Prostate gland (tissue), 2 donors: Measurements from ENCODE around the gene GNB5. TPM values are rescaled to one million over a fixed set of nuclear protein-coding genes. Genes with fewer than 3 reads are reported as not detected.

Source experiments
- DNase-seq: peaks from one replicate; pipeline ENCODE4 v3.0.0-alpha.2; 2019; ENCODE audit warnings: low spot score
- H3K27ac ChIP-seq, 2 donors: fragments of 200-600 bp; sonication (generic); 2 replicates each; pipeline ENCODE4 v1.5.1; 2017 to 2019
- H3K27me3 ChIP-seq: fragments of 200-600 bp; sonication (generic); replicated peaks from 2 replicates; pipeline ENCODE4 v1.5.1; 2019; ENCODE audit not compliant: insufficient read depth
- H3K36me3 ChIP-seq, 2 donors: fragments of 200-600 bp; sonication (generic); 1 replicate in 1 of 2; 2 replicates in 1 of 2; pipeline versions ENCODE4 v1.5.1 to v1.8.1; 2017 to 2019
- H3K4me1 ChIP-seq: fragments of 200-600 bp; sonication (generic); replicated peaks from 2 replicates; pipeline ENCODE4 v1.5.1; 2019
- H3K4me3 ChIP-seq, 2 donors: fragments of 200-600 bp; sonication (generic); 2 replicates each; pipeline ENCODE4 v1.5.1; 2017 to 2019
- H3K9me3 ChIP-seq: fragments of 200-600 bp; sonication (generic); 2 replicates; pipeline ENCODE4 v1.5.1; 2017
- CTCF ChIP-seq, 4 experiments: fragments of 200-600 bp in 2 of 4; fragments of 450-650 bp in 2 of 4; sonication (generic) in 2 of 4; IDR thresholded peaks; 1 replicate in 3 of 4; 2 replicates in 1 of 4; pipeline ENCODE4 v1.5.1; 2016 to 2019; ENCODE audit warnings: antibody characterized with exemption in 4 of 4, mild to moderate bottlenecking in 2 of 4, moderate library complexity in 2 of 4
- POLR2A ChIP-seq: fragments of 450-650 bp; IDR thresholded peaks from one replicate; pipeline ENCODE4 v1.6.1; 2016; ENCODE audit warnings: antibody characterized with exemption, mild to moderate bottlenecking
- POLR2AphosphoS5 ChIP-seq: sonication (generic); formaldehyde crosslinking; IDR thresholded peaks from one replicate; pipeline ENCODE4 v1.6.1; 2017; ENCODE audit warnings: antibody characterized with exemption
- WGBS: methylation state at CpG from one replicate; pipeline ENCODE4 v1.1.5; 2018; 5-methylcytosine and 5-hydroxymethylcytosine counted together
- intact Hi-C: fragments of 100-400 bp; cut with DNase I; formaldehyde crosslinking; loops from one replicate; pipeline ENCODE4 v1.14.2; 2022
- total RNA-seq, 2 donors: library from RNA; depleted of rRNA; stranded (reverse); fragments of >200 nt; gene quantifications; one replicate each; pipeline ENCODE4 v1.1.0, GENCODE V29; 2016

Gene GNB5
- total RNA-seq, 2 donors from 2014 or later: 23.3 to 85.7 TPM

GRCh38 chr15:52102463-52102862 lies 88.7 kb downstream of the GNB5 start:
- H3K4me1 ChIP-seq: no peaks in the 10 kb centered on the region
- no peak overlapping the region for H3K27ac ChIP-seq
- 85% methylated on average over 2 of the region's 2 CpGs for WGBS
- no peaks in the 10 kb centered on the region for H3K36me3 ChIP-seq
- no peak for TF ChIP-seq CTCF (IDR thresholded peaks at IDR 0.05)
- no peak for TF ChIP-seq POLR2AphosphoS5
- TF ChIP-seq POLR2A: no peak
- no peak overlapping the region for H3K4me3 ChIP-seq
- H3K27me3 ChIP-seq: no peaks in the 10 kb centered on the region
- H3K9me3 ChIP-seq: no peaks in the 10 kb centered on the region
- no peak for DNase-seq
- intact Hi-C loops: no loop called here

- H3K27me3 ChIP-seq: no peaks in the 10 kb centered on the region
- no peak for TF ChIP-seq CTCF (IDR thresholded peaks at IDR 0.05)
- no peak for TF ChIP-seq POLR2AphosphoS5
- TF ChIP-seq POLR2A: no peak
- no peak overlapping the region for H3K4me3 ChIP-seq
- intact Hi-C loops: no loop called here
- WGBS: 91% methylated on average over 16 of the region's 16 CpGs
- no peak for DNase-seq
- no peaks in the 10 kb centered on the region for H3K4me1 ChIP-seq
- H3K36me3 ChIP-seq: no peaks in the 10 kb centered on the region
- H3K9me3 ChIP-seq: no peaks in the 10 kb centered on the region
- H3K27ac ChIP-seq: no peak overlapping the region
Observed at GRCh38 chr15:52101542-52102323, 89.5 kb downstream of the GNB5 start.

- no peak for TF ChIP-seq POLR2A
- no peak for TF ChIP-seq POLR2AphosphoS5
- TF ChIP-seq CTCF (IDR thresholded peaks at IDR 0.05): no peak
- H3K27me3 ChIP-seq: no peaks in the 10 kb centered on the region
- H3K27ac ChIP-seq: no peak overlapping the region
- intact Hi-C loops: no loop called here
- H3K9me3 ChIP-seq: no peaks in the 10 kb centered on the region
- WGBS: 68% methylated on average over 6 of the region's 6 CpGs
- H3K4me1 ChIP-seq: no peaks in the 10 kb centered on the region
- H3K4me3 ChIP-seq: no peak overlapping the region
- DNase-seq: no peak
- H3K36me3 ChIP-seq: no peaks in the 10 kb centered on the region
Observed at GRCh38 chr15:52100807-52101442, 90.3 kb downstream of the GNB5 start.

- H3K27me3 ChIP-seq: no peaks in the 10 kb centered on the region
- TF ChIP-seq POLR2AphosphoS5: no peak
- no peak for TF ChIP-seq POLR2A
- no peak for TF ChIP-seq CTCF (IDR thresholded peaks at IDR 0.05)
- no peak overlapping the region for H3K27ac ChIP-seq
- DNase-seq: no peak
- H3K4me1 ChIP-seq: no peaks in the 10 kb centered on the region
- WGBS: 92% methylated on average over 15 of the region's 15 CpGs
- H3K36me3 ChIP-seq: no peaks in the 10 kb centered on the region
- intact Hi-C loops: no loop called here
- no peak overlapping the region for H3K4me3 ChIP-seq
- no peaks in the 10 kb centered on the region for H3K9me3 ChIP-seq
Observed at GRCh38 chr15:52099651-52100272, 91.4 kb downstream of the GNB5 start.
